HG03442 (cell line): Measurements from ENCODE around the gene ZNF423.

ENCODE experiments used
- ATAC-seq: cut with Tn5 transposase; IDR thresholded peaks from one replicate; pipeline ENCODE4 v1.9.1; 2021; ENCODE audit warnings: mild to moderate bottlenecking, moderate library complexity; ENCODE audit not compliant: unreplicated experiment

ZNF423 gene

GRCh38 chr16:49545243-49545642 is 310.7 kb downstream of the ZNF423 start:
- ATAC-seq = no peak

DNA sequence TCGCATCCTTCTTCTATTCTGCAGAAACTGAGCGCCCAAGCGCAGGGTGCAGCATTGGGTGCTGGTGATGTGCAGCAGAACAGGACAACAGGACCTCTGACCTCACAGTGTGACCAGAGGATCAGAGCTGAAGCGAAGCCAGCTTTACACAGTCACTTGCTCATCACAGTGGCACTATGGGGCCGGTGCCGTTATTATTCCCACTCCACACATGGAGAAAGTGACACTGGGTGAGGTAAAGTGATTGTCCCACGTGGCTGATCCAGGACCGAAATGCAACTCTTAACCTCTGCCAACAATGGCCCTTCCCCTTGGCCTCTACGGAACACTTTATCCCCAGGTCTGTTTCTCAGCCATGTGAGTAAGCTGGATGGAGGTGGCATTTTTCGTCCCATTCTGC is 311.1 kb downstream of the ZNF423 start:
- ATAC-seq = no peak

GRCh38 chr16:49543631-49543946 is 312.3 kb downstream of the ZNF423 start:
- no peak for ATAC-seq

GRCh38 chr16:49542946-49543630 is 312.8 kb downstream of the ZNF423 start:
- ATAC-seq = no peak

- ATAC-seq = no peak
Measured at GRCh38 chr16:49542391-49542891, 313.5 kb downstream of the ZNF423 start.

DNA sequence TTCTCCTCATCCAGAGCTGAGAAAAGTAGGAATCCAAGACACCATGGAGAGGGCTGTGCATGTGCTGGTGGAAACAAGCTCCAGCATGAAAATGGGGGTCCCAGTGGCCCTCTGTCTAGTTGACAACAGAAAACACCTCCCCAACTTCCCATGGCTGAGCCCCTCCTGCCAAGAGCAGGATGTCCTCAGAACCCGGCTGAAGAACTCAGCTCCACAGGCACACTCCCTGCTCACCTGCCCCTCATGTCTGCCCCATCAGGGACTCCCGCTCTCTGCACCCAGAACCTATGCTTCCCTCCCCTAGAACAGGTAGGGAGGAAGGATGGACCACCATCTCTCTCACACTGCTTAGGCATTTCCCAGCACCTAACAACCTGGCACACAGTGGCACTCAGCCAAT is 315.1 kb downstream of the ZNF423 start:
- no peak for ATAC-seq

GRCh38 chr16:49539758-49540157 is 316.2 kb downstream of the ZNF423 start:
- no peak for ATAC-seq

GRCh38 chr16:49537924-49538459 is 317.9 kb downstream of the ZNF423 start:
- no peak for ATAC-seq

- ATAC-seq = no peak
Measured at GRCh38 chr16:49534901-49535610, 320.9 kb downstream of the ZNF423 start.

GRCh38 chr16:49533422-49533821 is 322.5 kb downstream of the ZNF423 start:
- no peak for ATAC-seq

DNA sequence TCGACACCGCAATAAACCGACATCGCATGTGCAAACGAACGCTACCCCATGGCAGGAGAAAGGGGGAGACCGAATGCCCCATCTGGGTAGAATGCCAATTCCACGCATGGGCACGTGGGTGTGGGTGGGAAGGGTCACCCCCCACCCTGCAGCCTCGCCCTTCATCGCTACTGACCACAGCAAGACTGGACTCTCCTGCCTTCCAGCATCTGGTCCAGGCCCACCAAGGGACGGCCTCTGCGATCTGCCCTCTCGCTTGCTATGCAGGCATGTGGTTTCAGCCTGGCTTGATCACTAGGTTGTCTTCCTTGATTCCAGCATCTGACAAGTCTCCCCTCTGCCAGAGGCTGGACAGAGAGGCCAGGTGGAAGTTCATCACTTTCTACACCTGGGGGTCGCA is 323.0 kb downstream of the ZNF423 start:
- ATAC-seq = no peak

DNA sequence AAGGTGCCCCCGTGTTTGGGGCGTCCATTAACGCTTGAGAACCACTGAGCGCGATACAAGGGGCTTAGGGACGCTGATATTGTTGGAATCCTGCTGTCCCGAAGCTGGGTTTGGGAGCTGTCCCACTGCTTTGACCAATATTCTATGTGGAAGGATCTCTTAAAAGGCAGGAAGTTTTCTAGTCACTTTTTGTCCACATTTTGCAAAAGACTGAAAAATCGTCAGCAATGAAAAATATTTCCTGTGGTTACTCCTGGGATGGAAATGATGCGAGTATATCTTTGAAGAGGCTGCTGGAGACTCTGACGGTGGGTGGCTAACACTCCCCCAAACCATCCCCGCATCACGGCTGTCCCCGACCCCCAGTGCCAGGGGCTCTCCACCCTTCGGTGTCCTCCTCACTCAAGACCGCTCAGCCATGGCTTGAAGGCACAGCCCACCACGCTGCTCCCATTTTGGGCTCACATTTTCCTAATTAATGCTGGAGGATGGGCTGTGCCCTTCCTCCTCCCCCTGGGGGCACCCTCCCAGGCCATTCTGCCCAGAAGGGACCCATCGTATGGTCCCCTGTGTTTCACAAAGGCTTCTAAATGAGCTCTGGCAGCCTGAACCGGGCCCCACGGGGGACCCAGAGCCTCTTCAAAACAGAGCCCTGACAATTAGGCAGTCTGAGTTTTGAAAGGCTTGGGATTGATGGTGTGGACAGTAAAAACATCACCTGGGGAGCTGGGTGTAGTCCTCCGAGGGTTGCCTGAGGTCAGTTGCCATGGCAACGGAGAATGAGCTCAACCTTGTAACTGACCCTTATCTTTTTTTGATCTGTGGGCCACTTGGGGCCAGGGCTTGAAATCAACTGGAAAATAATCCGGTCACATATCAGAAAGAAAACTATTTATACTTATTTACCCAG is 323.7 kb downstream of the ZNF423 start:
- no peak for ATAC-seq

DNA sequence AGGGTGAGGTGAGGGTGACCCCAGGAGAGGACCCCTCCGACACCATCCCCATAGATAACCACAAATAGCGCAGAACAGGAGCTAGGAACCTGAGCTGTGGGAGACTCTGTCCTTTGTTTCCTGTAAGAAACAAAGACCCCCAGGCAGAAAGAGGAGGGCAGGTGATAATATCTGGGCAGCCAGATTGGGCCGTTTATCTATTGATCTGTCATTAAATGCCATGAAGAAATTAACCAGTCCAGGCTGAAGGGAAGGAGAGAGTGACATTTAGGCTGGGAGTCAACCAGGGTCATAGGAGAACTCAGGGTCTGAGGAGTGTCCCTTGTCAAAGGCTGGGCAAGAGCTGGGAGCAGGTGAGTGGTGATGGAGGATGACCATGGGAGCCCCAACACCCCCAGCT is 324.5 kb downstream of the ZNF423 start:
- no peak for ATAC-seq

GRCh38 chr16:49530427-49530970 is 325.4 kb downstream of the ZNF423 start:
- ATAC-seq = no peak

DNA sequence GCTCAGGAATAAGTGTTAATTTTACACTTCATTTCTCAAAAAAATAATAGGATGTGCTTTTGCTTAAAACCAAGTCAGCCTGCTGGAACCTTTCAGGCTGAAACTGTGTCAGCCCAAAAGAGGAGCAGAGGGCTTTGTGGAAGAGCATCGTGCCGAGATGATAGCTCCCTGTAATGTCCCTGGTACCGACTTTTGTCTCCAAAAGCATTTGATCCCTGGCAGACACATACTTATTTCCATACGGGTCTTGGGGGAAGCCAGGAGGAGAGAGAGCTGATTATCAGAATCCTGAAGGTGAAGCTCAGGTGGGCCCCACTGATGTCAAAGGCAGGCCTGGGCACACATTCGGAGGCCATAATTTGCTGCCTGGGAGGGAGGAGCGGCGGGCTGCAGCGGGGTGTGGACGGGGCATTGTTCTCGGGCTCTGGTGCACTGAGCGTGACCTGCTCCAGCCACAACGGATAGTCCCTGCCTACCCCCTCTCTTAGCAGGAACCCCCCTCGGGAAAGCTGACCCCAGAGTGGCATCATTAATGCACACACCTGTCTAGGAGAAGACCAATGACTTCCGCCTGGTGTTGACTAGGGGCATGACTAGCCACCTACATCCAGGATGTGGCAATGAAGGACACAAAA is 326.4 kb downstream of the ZNF423 start:
- no peak for ATAC-seq

DNA sequence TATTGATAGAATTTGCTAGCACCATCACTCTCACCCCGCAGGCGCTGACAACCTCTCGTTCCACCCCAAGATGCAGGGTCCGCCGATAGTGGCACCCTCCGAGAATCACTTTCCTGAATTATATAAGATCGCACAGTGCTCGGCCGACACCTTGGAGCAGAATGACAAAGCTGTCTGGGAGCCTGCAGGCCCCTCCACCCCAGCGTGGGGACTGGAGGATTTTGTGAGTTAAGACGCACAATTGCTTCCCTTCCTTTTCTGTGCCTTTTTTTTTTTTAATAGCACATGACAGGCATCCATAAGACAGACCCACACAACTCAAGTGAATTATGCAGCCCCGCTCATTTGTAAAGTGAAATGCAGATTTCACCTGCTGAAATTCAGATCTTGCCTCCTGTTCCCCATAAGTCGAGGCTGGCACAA is 327.0 kb downstream of the ZNF423 start:
- ATAC-seq = no peak

DNA sequence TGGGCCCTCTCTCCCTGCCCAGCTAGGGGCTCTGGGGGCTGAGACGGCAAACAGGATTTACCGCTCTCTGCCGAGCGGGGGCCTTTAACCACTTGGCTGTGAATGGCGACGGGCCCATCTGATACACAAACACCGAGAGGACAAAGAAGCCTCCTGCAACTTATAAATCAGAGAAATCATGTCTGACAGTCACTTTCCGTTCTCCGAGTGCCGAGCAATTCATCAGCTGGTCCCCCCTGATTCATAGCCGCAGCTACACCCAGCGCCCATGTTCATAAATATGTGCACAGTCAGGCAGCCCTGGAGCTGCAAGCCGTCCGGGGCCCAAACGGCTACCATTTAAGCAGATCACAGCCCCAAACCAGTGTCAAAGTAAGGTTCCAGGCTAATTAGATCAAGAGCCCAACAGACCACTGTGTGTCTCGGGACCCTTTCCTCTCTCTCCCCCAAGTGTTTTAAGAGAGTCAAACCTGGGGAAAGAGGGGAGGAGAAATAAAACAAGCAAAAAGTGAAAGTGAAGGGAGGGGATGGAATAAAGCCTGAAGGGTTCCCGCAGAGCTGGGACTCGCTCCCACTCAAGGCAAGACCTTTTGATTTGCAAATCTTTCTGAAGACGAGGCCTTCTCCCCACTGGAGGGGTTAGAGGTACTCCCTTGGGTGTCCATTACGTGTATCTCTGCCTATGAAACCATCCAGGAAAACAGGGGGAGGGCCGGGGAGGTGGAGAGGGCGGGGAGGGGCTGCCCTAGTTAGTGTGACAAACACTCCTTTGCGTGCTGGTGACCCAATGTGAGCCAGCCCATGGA is 327.6 kb downstream of the ZNF423 start:
- ATAC-seq = no peak

- ATAC-seq = no peak
Measured at GRCh38 chr16:49527611-49528010, 328.3 kb downstream of the ZNF423 start.

- no peak for ATAC-seq
Measured at GRCh38 chr16:49526860-49527365, 329.0 kb downstream of the ZNF423 start.

GRCh38 chr16:49524947-49525315 is 331.0 kb downstream of the ZNF423 start:
- no peak for ATAC-seq
